Measurements from ENCODE around the gene ATP13A3.

- TF ChIP-seq CTCF (conservative IDR thresholded peaks at IDR 0.05; ENCODE audit: low read depth, low read length) (no peak), EZH2 (IDR thresholded peaks at IDR 0.05; ENCODE audit: borderline replicate concordance, low read depth, low read length, poor library complexity, severe bottlenecking) (no peak)
Observed at GRCh38 chr3:194369522-194370279, 117.1 kb downstream of the ATP13A3 start, which contains the start of gene LRRC15.
